MM.1S (cell line): ENCODE measurements around the gene MZF1.

Experiments used
- CTCF ChIP-seq: fragments of 300-600 bp; sonication (generic); IDR thresholded peaks from 2 replicates; pipeline ENCODE4 v1.5.1; 2016; ENCODE audit warnings: antibody characterized with exemption, low read length, mixed read lengths
- EZH2 ChIP-seq: fragments of 300-600 bp; sonication (generic); optimal IDR thresholded peaks from 2 replicates; pipeline ENCODE3; 2017; ENCODE audit warnings: low read depth, mild to moderate bottlenecking, antibody characterized with exemption, low read length, mixed read lengths
- EZH2phosphoT487 ChIP-seq: fragments of 300-600 bp; sonication (generic); IDR thresholded peaks from 2 replicates; pipeline ENCODE4 v1.6.1; 2018; ENCODE audit warnings: antibody characterized with exemption, low read length

GRCh38 chr19:58550362-58551122, 22.6 kb downstream of the MZF1 start:
- TF ChIP-seq CTCF (no peak), EZH2 (no peak), EZH2phosphoT487 (no peak)
